ENCODE measurements around the gene TYW1B.
"Not testable (repeated sequence)": the region's sequence is repeated elsewhere in the genome, so short reads cannot be mapped to it uniquely, and the experiment has no call there.

TYW1B gene

DNA sequence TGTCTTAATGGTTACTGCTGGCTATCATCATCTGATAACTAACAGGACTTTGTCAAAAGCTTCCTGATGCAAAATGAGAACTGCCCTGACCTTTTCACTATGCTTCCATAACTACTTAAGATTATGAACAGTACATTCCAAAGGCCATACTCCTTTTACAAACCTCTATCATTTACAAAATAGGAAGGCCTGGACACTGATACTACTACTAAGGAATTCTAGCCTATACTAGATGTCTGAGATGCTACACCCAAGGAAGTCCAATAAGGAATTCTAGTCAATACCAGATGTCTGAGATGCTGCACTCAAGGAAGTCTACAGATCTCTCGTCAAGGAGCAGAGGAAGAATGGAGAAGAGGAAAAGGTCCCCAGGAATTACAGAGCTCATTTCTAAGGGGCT, 130.9 kb downstream of the TYW1B start:
- not testable (repeated sequence) for DNase-seq (ENCODE audit: low spot score)

DNA sequence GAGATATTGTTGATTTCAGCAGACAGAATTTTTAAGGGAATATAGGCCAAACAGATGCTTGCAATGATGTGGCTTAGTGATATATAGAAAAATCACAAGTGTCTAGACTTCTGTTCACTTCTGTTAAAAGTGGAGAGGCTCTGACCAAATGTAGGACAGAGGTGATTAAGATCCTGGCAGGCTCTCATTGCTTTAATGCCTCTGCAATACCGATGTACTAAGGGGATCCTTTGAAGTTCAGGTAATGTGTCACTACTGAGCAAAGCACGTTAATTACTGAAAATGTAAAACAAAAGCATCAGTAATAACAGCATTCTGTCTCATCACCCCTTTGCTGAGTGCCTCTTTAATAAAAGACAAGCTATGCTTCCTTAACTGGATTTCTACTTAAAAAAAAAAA, 131.4 kb downstream of the TYW1B start:
- not testable (repeated sequence) for DNase-seq (ENCODE audit: low spot score)

DNA sequence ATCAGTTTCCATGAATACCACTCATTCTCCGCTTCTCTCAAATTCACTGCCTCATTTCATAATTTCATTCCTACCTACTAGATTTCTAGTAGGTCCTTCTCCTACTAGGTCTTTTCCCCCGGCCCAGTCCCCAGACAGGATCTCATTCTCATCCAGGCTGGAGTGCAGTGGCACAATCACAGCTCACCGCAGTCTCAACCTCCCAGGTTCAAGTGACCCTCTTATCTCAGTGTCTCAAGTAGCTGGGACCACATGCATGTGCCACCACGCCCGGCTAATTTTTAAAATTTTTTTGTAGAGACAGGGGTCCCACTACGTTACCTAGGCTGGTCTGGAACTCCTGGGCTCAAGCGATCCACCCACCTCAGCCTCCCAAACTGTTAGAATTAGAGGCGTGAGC, 132.5 kb downstream of the TYW1B start:
- DNase-seq (ENCODE audit: low spot score), result not testable (repeated sequence)

DNA sequence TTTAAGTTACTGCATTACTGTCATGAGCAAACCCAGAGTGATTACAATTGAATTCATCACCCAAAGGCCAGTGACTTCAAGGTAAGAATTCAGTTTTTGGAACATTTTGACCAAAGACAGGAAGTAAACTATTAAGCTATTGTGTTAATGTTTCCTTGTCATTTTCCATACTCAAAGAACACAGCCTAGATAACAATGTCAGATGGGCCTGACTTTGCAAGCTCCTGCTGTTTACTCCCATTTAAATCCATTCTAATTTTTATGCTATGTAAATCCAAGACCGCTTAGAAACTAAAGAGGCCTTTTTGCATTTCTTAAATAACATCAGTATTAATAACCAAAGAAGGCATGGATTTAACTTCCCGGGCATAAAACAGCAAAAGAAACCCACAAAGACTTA, 136.6 kb downstream of the TYW1B start:
- DNase-seq (ENCODE audit: low spot score), result not testable (repeated sequence)

DNA sequence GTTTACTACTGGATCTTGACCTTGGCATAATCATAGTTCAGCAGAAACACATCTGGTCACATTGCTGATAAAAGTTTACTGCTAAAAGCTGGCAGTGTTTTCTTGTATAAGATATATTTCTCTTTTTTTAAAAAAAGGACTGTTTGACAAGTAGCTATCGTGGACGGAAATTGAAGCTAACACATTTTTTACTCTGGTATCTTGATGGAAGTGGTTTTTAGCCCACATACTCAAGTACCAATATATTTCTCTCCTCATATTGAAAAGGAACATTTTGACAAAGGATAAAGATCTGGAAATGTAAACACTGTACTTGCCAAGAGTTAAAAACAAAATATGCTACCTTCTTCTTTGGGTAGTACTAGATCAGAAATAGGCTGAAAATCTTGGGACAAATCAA, 137.8 kb downstream of the TYW1B start:
- not testable (repeated sequence) for DNase-seq (ENCODE audit: low spot score)

DNA sequence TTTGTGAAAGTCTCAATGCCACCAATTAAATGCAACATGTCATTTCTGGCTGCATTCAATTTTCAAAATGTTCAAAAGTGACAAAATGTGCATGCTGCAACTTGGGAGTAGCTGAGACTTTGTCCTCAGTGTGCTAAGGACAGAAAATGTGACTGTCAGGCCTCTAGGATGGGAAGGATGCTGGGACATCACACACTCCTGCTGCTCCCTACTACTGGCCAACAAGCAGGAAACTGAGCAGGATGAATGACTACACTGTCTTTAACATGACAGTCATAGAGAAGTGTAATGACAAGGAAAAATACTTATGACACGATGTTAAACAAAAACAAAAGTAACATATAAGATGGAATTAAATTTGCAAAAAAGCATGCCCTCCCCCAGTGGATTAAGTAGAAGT, 138.7 kb downstream of the TYW1B start:
- not testable (repeated sequence) for DNase-seq (ENCODE audit: low spot score)

DNA sequence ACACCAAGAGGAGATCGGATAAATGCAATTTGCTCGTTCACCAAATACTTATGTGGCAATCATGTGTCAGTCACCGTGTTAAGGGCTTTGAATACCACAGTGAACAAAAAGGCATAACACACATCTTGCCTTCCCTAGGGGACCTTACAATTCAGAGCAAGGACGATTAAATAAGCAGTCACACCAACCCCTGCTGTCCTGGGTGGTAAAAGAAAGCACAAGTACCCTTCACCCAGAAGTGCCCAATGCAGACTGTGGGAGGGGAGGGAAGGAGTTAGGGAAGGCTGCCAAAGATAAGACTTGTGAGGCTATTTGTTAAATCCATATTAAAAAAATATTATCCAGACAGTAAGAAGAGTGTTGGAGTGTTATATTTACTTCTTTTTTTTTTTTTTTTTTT, 146.8 kb downstream of the TYW1B start:
- DNase-seq (ENCODE audit: low spot score), result not testable (repeated sequence)

DNA sequence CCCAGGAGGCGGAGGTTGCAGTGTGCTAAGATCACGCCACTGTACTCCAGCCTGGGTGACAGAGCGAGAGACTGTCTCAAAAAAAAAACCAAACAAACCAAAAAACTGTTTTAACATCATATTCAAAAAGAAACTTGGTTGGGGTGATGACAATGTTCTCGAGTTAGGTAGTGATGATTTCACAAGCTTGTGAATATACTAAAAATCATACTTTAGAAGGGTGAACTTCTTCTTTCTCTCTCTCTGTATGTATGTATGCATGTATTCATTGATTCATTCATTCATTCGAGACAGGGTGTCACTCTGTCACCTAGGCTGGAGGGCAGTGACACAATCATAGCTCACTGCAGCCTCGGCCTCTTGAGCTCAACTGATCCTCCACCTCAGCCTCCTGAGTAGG, 151.1 kb downstream of the TYW1B start:
- DNase-seq (ENCODE audit: low spot score), result peak; percentile 41

DNA sequence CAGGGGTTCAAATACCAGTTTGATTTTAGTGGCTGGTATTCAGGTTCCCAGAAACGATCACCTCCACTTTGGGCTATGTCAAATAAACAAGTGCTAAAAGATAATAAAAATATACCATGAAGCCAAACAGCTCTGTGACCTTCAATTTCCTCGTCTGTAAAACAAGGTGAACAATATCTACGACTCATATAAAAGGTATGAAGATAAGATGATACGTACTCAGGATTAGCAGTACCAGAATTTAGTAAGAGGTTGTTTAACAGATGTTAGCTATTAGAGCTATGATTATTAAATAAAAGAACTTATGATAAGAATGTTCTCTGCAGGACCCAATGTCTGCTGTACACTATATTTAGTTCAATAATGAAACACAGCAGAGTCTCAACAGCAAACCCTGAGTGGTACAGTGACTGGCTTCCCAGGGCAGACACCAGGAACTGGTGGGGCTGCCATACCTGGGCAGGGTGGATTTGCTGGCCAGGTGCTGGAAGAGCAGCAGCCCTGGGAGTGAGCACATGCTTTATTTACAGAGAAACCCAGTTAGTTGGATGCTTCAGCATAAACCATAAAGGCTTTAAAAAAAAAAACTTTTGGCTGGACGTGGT, 151.8 kb downstream of the TYW1B start:
- DNase-seq (ENCODE audit: low spot score), result not testable (repeated sequence)

DNA sequence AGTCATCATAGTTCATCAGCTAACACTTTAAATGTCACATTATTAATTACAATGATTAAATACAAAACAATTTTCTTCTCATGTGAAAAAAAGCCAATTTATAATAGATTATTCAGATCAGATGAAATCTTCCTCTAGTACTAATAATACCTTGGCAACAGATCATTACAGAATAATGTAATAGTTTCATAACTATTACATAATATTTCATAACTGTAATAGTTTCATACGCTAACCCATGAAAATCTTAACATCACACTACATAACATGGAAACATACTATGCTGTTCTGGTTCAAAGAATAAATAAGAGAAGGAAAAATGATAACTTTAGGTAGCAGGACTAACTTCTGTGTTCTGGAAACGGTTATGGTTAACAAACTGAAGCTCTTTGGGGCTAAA, 152.3 kb downstream of the TYW1B start:
- DNase-seq (ENCODE audit: low spot score), result not testable (repeated sequence)

DNA sequence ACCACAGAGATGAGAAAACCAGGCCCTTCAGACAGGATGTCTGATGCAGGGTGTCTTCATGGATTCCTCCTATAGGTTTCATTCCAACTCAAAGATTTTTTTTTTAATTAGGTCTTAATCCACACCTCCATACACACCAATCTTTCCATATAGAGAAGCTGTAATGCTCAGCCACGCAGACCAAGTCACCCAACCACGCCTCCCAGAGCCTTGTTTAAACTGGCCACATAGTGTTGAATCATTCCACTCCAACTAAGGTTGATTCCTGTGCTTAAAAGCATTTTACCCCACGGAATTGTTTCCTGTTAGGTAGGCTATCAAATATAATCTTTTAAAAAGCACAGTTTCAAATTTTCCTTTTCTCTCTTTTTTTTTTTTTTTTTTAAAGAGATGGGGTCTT, 153.6 kb downstream of the TYW1B start:
- DNase-seq (ENCODE audit: low spot score), result no peak

DNA sequence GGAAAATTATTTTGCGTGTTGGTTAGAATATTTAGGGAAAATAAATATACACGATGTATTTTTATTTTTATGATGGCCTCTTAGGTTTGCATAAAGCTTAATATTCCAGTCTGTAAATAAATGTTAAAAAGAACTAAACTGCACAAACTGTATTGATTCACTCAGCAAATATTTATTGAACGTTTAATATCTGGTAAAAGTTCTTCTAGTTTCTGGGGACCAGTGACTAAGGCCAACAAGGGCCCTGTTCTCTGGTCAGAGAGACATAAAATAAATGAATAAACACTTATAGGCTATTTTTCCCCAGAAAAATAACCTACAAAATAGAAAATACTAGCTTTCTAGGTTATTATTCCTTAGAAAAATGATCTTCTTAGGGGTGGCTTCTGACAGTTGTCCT, 157.2 kb downstream of the TYW1B start:
- not testable (repeated sequence) for DNase-seq (ENCODE audit: low spot score)

DNA sequence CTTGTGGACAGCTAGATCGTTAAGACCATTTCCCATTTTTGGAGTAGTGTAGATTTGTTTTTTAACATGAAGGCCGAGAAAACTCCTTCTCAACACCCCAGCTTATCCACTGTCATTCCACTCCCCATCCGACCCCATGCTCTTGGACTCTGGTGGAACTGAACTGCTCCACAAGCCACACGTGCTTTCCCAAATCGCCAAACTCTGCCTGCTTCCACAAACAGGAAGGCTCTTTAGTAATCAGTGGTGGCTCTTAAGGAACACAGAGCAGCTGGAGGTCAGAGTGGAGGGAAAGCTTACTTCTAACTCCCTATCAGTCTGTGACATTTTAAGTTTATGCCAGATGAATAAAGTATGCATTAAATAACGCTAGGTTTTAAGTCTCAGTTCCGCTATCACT, 159.6 kb downstream of the TYW1B start:
- DNase-seq (ENCODE audit: low spot score), result not testable (repeated sequence)

DNA sequence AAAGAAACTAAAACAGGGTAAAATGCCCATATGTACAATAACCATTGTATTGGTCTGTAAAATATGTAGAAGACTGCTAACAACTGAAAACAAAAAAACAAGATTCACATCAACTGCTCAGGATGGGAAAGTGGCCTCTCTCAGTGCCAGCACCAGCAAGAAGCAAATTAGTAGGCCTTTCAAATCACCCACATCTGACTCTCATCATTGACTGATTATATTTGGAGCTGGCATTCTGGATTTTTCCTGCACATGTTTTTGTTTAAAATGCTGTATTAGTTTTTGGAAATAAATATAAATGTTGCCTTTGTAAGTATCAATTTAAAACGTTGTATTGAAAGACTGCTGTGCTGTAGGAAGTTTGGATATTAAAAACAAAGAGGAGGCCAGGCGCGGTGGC, 161.0 kb downstream of the TYW1B start:
- not testable (repeated sequence) for DNase-seq (ENCODE audit: low spot score)

DNA sequence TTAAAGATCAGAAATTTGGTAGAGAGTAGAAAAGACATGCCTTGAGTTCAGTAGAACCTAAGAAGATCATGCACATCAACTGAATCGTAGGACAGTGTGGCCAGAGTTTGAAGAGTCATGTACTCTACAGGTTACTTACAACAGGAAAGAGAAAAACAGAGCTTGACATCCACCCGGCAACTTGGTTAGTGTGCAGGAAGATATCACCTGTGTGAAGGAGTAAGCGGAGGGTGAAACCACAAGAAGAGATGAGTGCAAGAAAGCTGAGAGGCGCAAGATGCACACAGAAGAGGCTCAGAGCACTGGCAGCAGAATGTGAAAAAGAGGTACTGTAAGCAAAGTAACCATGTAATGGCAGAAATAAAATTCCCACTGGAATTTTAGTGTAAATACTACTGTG, 179.4 kb downstream of the TYW1B start:
- DNase-seq (ENCODE audit: low spot score), result not testable (repeated sequence)

DNA sequence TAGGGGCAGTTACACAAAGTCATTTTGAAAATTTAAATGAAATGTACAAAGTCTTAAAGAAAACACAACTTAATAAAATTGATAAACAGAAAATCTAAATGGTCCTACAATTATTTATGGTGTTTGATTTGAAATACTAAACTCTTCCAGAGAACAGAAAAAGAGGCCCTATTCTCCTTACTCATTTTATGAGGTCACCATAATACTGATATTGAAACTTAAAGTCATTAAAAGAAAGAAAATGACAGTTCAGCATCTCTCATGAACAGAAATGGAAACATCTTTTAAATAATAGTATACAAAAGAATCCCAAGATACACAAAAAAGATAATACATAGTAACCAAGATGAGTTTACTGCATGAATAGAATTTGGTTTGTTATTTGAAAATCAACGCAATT, 184.3 kb downstream of the TYW1B start:
- DNase-seq (ENCODE audit: low spot score), result peak; percentile 12

DNA sequence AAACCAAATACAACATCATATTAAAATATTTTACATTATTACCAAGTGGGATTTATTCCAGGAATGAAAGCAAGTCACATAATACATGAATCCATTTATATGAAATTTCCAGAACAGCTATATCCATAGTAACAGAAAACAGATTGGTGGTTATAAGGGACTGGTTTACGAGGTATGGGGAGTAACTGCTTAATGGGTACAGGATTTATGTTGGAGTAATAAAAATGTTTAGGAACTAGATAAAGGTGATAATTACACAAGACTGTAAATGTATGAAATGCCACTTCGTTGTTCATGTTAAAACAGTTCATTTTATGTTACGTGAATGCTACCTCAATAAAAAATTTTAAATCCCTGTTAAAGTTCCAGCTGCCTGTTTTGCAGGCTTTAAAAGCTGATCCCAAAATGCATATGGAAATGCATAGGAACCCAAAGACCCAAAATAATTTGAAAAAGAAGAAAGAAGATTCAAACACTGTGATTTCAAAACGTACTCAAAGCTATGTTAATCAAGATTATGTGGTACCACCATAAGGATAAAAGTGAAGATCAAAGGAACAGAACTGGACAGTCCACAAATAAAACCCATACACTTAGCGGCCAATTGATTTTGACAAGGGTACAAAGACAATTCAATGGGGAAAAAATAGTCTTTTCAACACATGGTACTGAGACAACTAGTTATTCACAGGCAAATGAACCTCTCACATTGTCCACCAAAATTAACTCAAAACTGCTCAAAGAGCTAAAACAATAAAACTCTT, 186.3 kb downstream of the TYW1B start:
- not testable (repeated sequence) for DNase-seq (ENCODE audit: low spot score)

DNA sequence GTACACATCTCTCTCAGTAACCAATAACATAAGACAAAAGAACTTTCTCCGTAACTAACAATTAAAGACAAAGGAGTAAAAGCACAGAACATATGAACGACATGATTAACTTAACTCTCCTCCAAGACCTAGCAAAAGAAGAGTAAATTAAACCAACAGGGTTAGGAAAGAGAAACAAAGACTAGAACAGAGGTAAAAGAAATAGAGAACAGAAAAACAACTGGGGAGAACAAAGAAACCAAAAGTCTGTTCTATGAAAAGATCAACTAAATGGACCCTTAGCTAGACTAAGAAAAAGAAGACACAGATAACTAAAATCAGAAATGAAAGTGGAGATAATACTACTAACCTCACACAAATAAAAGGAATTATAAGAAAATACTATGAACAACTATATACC, 187.3 kb downstream of the TYW1B start:
- not testable (repeated sequence) for DNase-seq (ENCODE audit: low spot score)

DNA sequence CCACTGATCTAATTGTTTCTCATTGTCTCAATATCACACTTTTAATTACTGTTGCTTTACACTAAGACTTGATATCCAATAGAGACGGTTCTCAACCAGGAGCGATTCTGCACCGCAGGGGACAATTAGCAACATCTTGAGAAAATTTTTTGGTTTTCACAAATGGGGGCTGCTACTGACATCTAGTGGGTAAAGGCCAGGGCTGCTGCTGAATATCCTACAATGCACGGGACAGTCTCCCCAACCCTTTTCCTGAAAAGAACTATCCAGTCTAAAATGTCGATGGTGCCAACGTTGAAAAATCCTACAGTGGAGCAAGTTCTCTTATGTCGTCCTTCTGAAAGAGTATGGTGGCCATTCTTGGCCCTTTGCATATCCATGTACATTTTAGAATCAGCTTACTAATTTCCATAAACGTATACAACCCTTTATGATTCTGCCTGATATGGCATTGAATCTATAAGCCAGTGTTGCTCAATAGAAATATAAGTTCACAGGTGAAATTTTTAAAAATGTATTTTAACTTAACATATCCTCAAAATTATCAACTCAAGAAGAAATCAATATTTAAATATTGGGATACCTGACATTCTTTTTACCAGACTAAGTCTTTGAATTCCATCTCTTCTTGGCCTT, 192.6 kb downstream of the TYW1B start:
- DNase-seq (ENCODE audit: low spot score), result not testable (repeated sequence)

DNA sequence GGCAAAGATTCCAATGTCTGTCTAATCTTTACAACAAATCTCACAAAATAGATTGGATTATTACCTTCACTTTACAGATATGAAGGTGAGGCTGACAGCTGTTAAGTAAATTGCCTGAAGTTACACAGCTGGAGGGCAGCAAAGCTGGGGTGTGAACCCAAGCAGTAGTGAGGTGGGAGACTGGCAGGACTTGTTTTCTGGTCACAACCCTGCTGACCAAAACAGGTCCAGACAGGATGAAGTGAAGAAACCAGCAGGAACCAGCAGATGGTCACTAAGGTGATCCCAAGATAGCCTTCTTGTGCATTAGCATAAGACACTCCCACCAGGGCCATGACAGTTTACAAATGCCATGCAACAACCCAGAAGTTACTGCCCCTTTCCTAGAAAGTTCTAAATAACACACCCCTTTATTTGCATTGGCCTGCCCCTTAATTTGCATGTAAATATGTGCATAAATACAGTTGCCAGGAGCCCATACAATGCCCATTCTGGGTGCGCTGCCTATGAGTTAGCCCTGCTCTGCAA, 195.2 kb downstream of the TYW1B start:
- DNase-seq (ENCODE audit: low spot score), result not testable (repeated sequence)

DNA sequence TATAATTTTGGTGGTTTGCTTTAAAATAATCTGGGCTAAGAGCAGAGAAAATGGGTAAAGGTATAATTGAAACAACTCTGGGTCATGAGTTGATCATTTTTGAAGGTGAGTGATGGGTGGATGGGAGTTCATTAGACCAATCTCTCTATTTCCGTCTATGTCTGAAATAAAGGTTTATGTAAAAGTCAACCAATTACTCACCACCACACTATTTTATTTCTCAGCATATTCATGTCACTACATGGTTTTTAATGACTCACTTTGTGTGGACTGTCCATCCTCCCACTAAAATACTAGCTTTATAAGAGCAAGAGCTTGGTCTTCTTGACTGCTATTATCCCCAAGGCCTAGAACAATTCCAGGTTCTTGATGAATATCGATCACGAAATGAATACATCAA, 199.6 kb downstream of the TYW1B start:
- DNase-seq (ENCODE audit: low spot score), result not testable (repeated sequence)

DNA sequence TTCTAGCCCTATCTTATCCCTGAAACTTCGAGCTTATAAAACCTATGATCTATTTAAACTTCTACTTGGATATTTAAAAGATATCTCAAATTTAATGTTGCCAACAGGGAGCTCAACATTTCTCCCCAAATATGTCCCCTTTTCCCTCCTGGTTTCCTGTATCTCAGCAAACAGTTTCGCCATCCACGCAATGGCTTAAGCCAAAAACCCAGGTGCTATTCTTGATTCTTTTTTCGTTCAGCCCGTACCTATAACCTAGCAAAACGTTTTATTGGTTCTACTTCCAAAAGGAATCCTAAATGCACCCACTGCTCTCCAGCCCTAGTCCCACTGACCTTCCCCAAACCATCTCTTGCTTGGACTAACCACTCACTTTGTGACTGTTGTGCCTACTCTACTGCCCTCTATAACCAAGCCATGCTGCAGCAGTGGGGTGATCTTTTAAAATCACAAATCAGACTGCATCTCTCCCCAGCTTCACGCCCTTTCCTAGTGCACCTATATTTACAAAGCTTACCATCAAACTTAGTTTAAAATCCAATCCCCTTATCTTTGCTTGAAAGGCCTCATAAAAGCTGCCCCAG, 201.5 kb downstream of the TYW1B start:
- not testable (repeated sequence) for DNase-seq (ENCODE audit: low spot score)

Data from activated CD4-positive, alpha-beta T cell treated with anti-CD3 and anti-CD28 coated beads, Interleukin-2, Interleukin-4, amounts not matched to agents 100 ng/mL and 50 ng/mL, durations not matched to agents 16 hours and 8 hours (primary cell).